Measurements from ENCODE around the gene KCNJ15.

Gene KCNJ15

GRCh38 chr21:38343691-38344090 lies 86.9 kb downstream of the KCNJ15 start:
- H3K36me3 ChIP-seq (replicated peaks; ENCODE audit: low read depth, low read length): no peaks in the 10 kb centered on the region
- H3K4me1 ChIP-seq (ENCODE audit: low read length): no peaks in the 10 kb centered on the region
- H3K9me3 ChIP-seq (ENCODE audit: insufficient read depth, low read length): no peaks in the 10 kb centered on the region
- no peaks in the 10 kb centered on the region for H4K20me1 ChIP-seq (ENCODE audit: insufficient read depth, low read length)
- no peak overlapping the region for H2AFZ ChIP-seq (ENCODE audit: low read depth, low read length)
- no peak overlapping the region for H3K9ac ChIP-seq (ENCODE audit: low read length)
- H3K4me3 ChIP-seq (ENCODE audit: low read length): no peak overlapping the region
- 0 out of 2 replicates have a peak, but pooled peaks cover 6% of the 10 kb centered on the region for H3K27me3 ChIP-seq (ENCODE audit: low read depth, low read length)
- no peaks in the 10 kb centered on the region for H3K79me2 ChIP-seq (ENCODE audit: low read length)
- H3K4me2 ChIP-seq (ENCODE audit: low read length): no peak overlapping the region
- no peak overlapping the region for H3K27ac ChIP-seq (ENCODE audit: low read length)
- TF ChIP-seq CTCF (IDR thresholded peaks at IDR 0.05; ENCODE audit: low read depth, low read length): no peak
- TF ChIP-seq EZH2phosphoT487 (IDR thresholded peaks at IDR 0.05; ENCODE audit: low read depth): no peak

- H3K9me3 ChIP-seq (ENCODE audit: insufficient read depth, low read length): no peaks in the 10 kb centered on the region
- no peaks in the 10 kb centered on the region for H3K79me2 ChIP-seq (ENCODE audit: low read length)
- H3K4me1 ChIP-seq (ENCODE audit: low read length): no peaks in the 10 kb centered on the region
- TF ChIP-seq CTCF (IDR thresholded peaks at IDR 0.05; ENCODE audit: low read depth, low read length): no peak
- no peak for TF ChIP-seq EZH2phosphoT487 (IDR thresholded peaks at IDR 0.05; ENCODE audit: low read depth)
- no peaks in the 10 kb centered on the region for H3K36me3 ChIP-seq (replicated peaks; ENCODE audit: low read depth, low read length)
- H3K27me3 ChIP-seq (ENCODE audit: low read depth, low read length): peaks cover 12% of the 10 kb centered on the region; the same call in 1 of the 2 replicates
- H2AFZ ChIP-seq (ENCODE audit: low read depth, low read length): no peak overlapping the region
- no peak overlapping the region for H3K27ac ChIP-seq (ENCODE audit: low read length)
- H4K20me1 ChIP-seq (ENCODE audit: insufficient read depth, low read length): no peaks in the 10 kb centered on the region
- H3K4me2 ChIP-seq (ENCODE audit: low read length): no peak overlapping the region
- no peak overlapping the region for H3K9ac ChIP-seq (ENCODE audit: low read length)
- H3K4me3 ChIP-seq (ENCODE audit: low read length): no peak overlapping the region
These were observed 89.5 kb downstream of the KCNJ15 start for GRCh38 chr21:38346286-38346685.

GRCh38 chr21:38349111-38349746 lies 92.4 kb downstream of the KCNJ15 start:
- Histone ChIP-seq H3K4me2 (ENCODE audit: low read length) (no peak overlapping the region), H2AFZ (ENCODE audit: low read depth, low read length) (no peak overlapping the region), H3K9me3 (ENCODE audit: insufficient read depth, low read length) (no peaks in the 10 kb centered on the region), H3K27ac (ENCODE audit: low read length) (no peak overlapping the region), H3K36me3 (replicated peaks; ENCODE audit: low read depth, low read length) (no peaks in the 10 kb centered on the region), H4K20me1 (ENCODE audit: insufficient read depth, low read length) (no peaks in the 10 kb centered on the region), H3K4me3 (ENCODE audit: low read length) (no peak overlapping the region), H3K79me2 (ENCODE audit: low read length) (no peaks in the 10 kb centered on the region), H3K4me1 (ENCODE audit: low read length) (no peaks in the 10 kb centered on the region), H3K27me3 (ENCODE audit: low read depth, low read length) (peaks cover 12% of the 10 kb centered on the region; the same call in 1 of the 2 replicates), H3K9ac (ENCODE audit: low read length) (no peak overlapping the region)
- TF ChIP-seq EZH2phosphoT487 (IDR thresholded peaks at IDR 0.05; ENCODE audit: low read depth) (no peak), CTCF (IDR thresholded peaks at IDR 0.05; ENCODE audit: low read depth, low read length) (no peak)

GRCh38 chr21:38349977-38350376 lies 93.2 kb downstream of the KCNJ15 start:
- Histone ChIP-seq H3K4me2 (ENCODE audit: low read length) (no peak overlapping the region), H3K27me3 (ENCODE audit: low read depth, low read length) (peaks cover 12% of the 10 kb centered on the region; the same call in 1 of the 2 replicates), H3K36me3 (replicated peaks; ENCODE audit: low read depth, low read length) (no peaks in the 10 kb centered on the region), H3K27ac (ENCODE audit: low read length) (no peak overlapping the region), H3K4me3 (ENCODE audit: low read length) (no peak overlapping the region), H3K9ac (ENCODE audit: low read length) (no peak overlapping the region), H3K9me3 (ENCODE audit: insufficient read depth, low read length) (no peaks in the 10 kb centered on the region), H2AFZ (ENCODE audit: low read depth, low read length) (no peak overlapping the region), H3K4me1 (ENCODE audit: low read length) (no peaks in the 10 kb centered on the region), H3K79me2 (ENCODE audit: low read length) (no peaks in the 10 kb centered on the region), H4K20me1 (ENCODE audit: insufficient read depth, low read length) (no peaks in the 10 kb centered on the region)
- TF ChIP-seq EZH2phosphoT487 (IDR thresholded peaks at IDR 0.05; ENCODE audit: low read depth) (no peak), CTCF (IDR thresholded peaks at IDR 0.05; ENCODE audit: low read depth, low read length) (no peak)

Measured in OCI-LY3 (cell line).